Mesendoderm (in vitro differentiated cells): ENCODE measurements around the gene GGNBP2.

Source experiments
- DNase-seq: peaks from one replicate; pipeline ENCODE4 v3.0.0; 2013
- H2AK5ac ChIP-seq: 2 replicates; pipeline ENCODE4 v1.6.1; 2013; ENCODE audit warnings: low read length, inconsistent platforms
- H2BK120ac ChIP-seq: 2 replicates; pipeline ENCODE4 v1.6.1; 2013; ENCODE audit warnings: low read depth, mild to moderate bottlenecking, low read length, moderate library complexity, mixed read lengths
- H2BK15ac ChIP-seq: replicated peaks from 2 replicates; pipeline ENCODE4 v1.6.1; 2013; ENCODE audit warnings: low read depth, mild to moderate bottlenecking, moderate library complexity
- H2BK5ac ChIP-seq: 2 replicates; pipeline ENCODE4 v1.6.1; 2013; ENCODE audit warnings: low read length, inconsistent platforms
- H3K18ac ChIP-seq: 2 replicates; pipeline ENCODE4 v1.6.1; 2013; ENCODE audit warnings: mild to moderate bottlenecking, low read length, mixed read lengths
- H3K23ac ChIP-seq: one replicate; pipeline ENCODE4 v1.6.1; 2013; ENCODE audit warnings: low read length
- H3K27ac ChIP-seq: 2 replicates; pipeline ENCODE4 v1.5.1; 2013; ENCODE audit warnings: low read depth, mild to moderate bottlenecking, inconsistent platforms, low read length, moderate library complexity
- H3K27me3 ChIP-seq: 2 replicates; pipeline ENCODE4 v1.6.1; 2013; ENCODE audit warnings: low read length, control low read depth, mild to moderate bottlenecking, inconsistent platforms; ENCODE audit not compliant: insufficient read depth, poor library complexity
- H3K36me3 ChIP-seq: 2 replicates; pipeline ENCODE4 v1.6.1; 2013; ENCODE audit warnings: low read length, inconsistent platforms; ENCODE audit not compliant: control insufficient read depth, insufficient read depth
- H3K4ac ChIP-seq: one replicate; pipeline ENCODE4 v1.6.1; 2013; ENCODE audit warnings: low read depth, mild to moderate bottlenecking, low read length, moderate library complexity
- H3K4me1 ChIP-seq: 2 replicates; pipeline ENCODE4 v1.6.1; 2013; ENCODE audit warnings: low read depth, low read length, inconsistent platforms; ENCODE audit not compliant: control insufficient read depth
- H3K4me2 ChIP-seq: 2 replicates; pipeline ENCODE4 v1.6.1; 2013; ENCODE audit warnings: low read length
- H3K4me3 ChIP-seq: 2 replicates; pipeline ENCODE4 v1.5.1; 2013; ENCODE audit warnings: mild to moderate bottlenecking, low read length
- H3K56ac ChIP-seq: one replicate; pipeline ENCODE4 v1.6.1; 2013; ENCODE audit warnings: low read length
- H3K79me1 ChIP-seq: 2 replicates; pipeline ENCODE4 v1.6.1; 2013; ENCODE audit warnings: low read length, inconsistent platforms
- H3K79me2 ChIP-seq: 2 replicates; pipeline ENCODE4 v1.6.1; 2013; ENCODE audit warnings: mild to moderate bottlenecking, low read length; ENCODE audit not compliant: control insufficient read depth, insufficient read depth
- H3K9ac ChIP-seq: 2 replicates; pipeline ENCODE4 v1.6.1; 2013; ENCODE audit warnings: low read length, inconsistent platforms
- H4K5ac ChIP-seq: one replicate; pipeline ENCODE4 v1.6.1; 2013; ENCODE audit warnings: low read length
- H4K8ac ChIP-seq: one replicate; pipeline ENCODE4 v1.6.1; 2013; ENCODE audit warnings: low read depth, mild to moderate bottlenecking, control low read depth, low read length, moderate library complexity
- WGBS: extraction: QIAGEN DNeasy Blood & Tissue Kit; methylation state at CpG from one replicate; pipeline ENCODE4 v1.1.7; 2013; ENCODE audit warnings: low lambda C conversion rate, missing lambda C conversion rate; ENCODE audit not compliant: insufficient coverage; ENCODE audit errors: extremely low coverage; 5-methylcytosine and 5-hydroxymethylcytosine counted together

GGNBP2 gene

GRCh38 chr17:36623281-36623680 is 78.6 kb downstream of the GGNBP2 start:
- no peak overlapping the region for H3K4me3 ChIP-seq
- H2BK120ac ChIP-seq, result no peak overlapping the region
- H4K8ac ChIP-seq, result no peak overlapping the region
- H3K27ac ChIP-seq, result no peak overlapping the region
- WGBS, result no CpG with 5 or more reads among the region's 3 CpGs
- H2AK5ac ChIP-seq, result no peak overlapping the region
- H3K27me3 ChIP-seq, result no peaks in the 10 kb centered on the region
- H4K5ac ChIP-seq, result no peak overlapping the region
- no peak overlapping the region for H3K4ac ChIP-seq
- no peaks in the 10 kb centered on the region for H3K36me3 ChIP-seq
- H3K79me1 ChIP-seq, result no peaks in the 10 kb centered on the region
- H3K23ac ChIP-seq, result no peak overlapping the region
- no peaks in the 10 kb centered on the region for H3K79me2 ChIP-seq
- DNase-seq, result no peak
- no peak overlapping the region for H3K4me2 ChIP-seq
- H2BK15ac ChIP-seq, result no peak overlapping the region
- H3K4me1 ChIP-seq, result no peaks in the 10 kb centered on the region
- no peak overlapping the region for H3K9ac ChIP-seq
- H3K56ac ChIP-seq, result no peak overlapping the region
- H2BK5ac ChIP-seq, result no peak overlapping the region
- no peak overlapping the region for H3K18ac ChIP-seq

GRCh38 chr17:36625188-36625587 is 80.5 kb downstream of the GGNBP2 start:
- H3K27ac ChIP-seq, result no peak overlapping the region
- no peak overlapping the region for H3K4me3 ChIP-seq
- no peaks in the 10 kb centered on the region for H3K79me2 ChIP-seq
- H4K8ac ChIP-seq, result no peak overlapping the region
- no peak overlapping the region for H4K5ac ChIP-seq
- no peaks in the 10 kb centered on the region for H3K36me3 ChIP-seq
- H2BK120ac ChIP-seq, result no peak overlapping the region
- no peak overlapping the region for H3K56ac ChIP-seq
- H3K18ac ChIP-seq, result no peak overlapping the region
- DNase-seq, result no peak
- H2BK5ac ChIP-seq, result no peak overlapping the region
- H3K9ac ChIP-seq, result no peak overlapping the region
- H3K23ac ChIP-seq, result no peak overlapping the region
- no peaks in the 10 kb centered on the region for H3K27me3 ChIP-seq
- H3K4me1 ChIP-seq, result no peaks in the 10 kb centered on the region
- H3K4ac ChIP-seq, result no peak overlapping the region
- H3K4me2 ChIP-seq, result no peak overlapping the region
- 100% methylated on average over 3 of the region's 7 CpGs for WGBS
- no peak overlapping the region for H2BK15ac ChIP-seq
- H3K79me1 ChIP-seq, result no peaks in the 10 kb centered on the region
- H2AK5ac ChIP-seq, result no peak overlapping the region

- DNase-seq, result no peak
- no peak overlapping the region for H2BK120ac ChIP-seq
- no peak overlapping the region for H3K4ac ChIP-seq
- H4K5ac ChIP-seq, result no peak overlapping the region
- WGBS, result no CpG with 5 or more reads among the region's 12 CpGs
- H3K9ac ChIP-seq, result no peak overlapping the region
- no peaks in the 10 kb centered on the region for H3K79me1 ChIP-seq
- no peak overlapping the region for H2BK15ac ChIP-seq
- no peak overlapping the region for H3K56ac ChIP-seq
- no peaks in the 10 kb centered on the region for H3K4me1 ChIP-seq
- H3K4me3 ChIP-seq, result no peak overlapping the region
- H3K23ac ChIP-seq, result no peak overlapping the region
- H3K4me2 ChIP-seq, result no peak overlapping the region
- no peak overlapping the region for H4K8ac ChIP-seq
- H2BK5ac ChIP-seq, result no peak overlapping the region
- H2AK5ac ChIP-seq, result no peak overlapping the region
- no peaks in the 10 kb centered on the region for H3K36me3 ChIP-seq
- no peaks in the 10 kb centered on the region for H3K79me2 ChIP-seq
- H3K27ac ChIP-seq, result no peak overlapping the region
- no peaks in the 10 kb centered on the region for H3K27me3 ChIP-seq
- H3K18ac ChIP-seq, result no peak overlapping the region
Observed at GRCh38 chr17:36627101-36627500, 82.4 kb downstream of the GGNBP2 start.

- Histone ChIP-seq H3K79me1 (no peaks in the 10 kb centered on the region), H3K4ac (no peak overlapping the region), H3K23ac (no peak overlapping the region), H3K18ac (no peak overlapping the region), H2BK5ac (no peak overlapping the region), H3K36me3 (no peaks in the 10 kb centered on the region), H3K4me2 (no peak overlapping the region), H2AK5ac (no peak overlapping the region), H3K4me3 (no peak overlapping the region), H3K27me3 (no peaks in the 10 kb centered on the region), H4K8ac (no peak overlapping the region), H3K27ac (no peak overlapping the region), H3K56ac (no peak overlapping the region), H2BK15ac (no peak overlapping the region), H4K5ac (no peak overlapping the region), H3K4me1 (peaks cover 7% of the 10 kb centered on the region), H3K79me2 (no peaks in the 10 kb centered on the region), H3K9ac (no peak overlapping the region), H2BK120ac (no peak overlapping the region)
- no peak for DNase-seq
- WGBS, result no CpG with 5 or more reads among the region's 2 CpGs
Observed at GRCh38 chr17:36628576-36628975, 83.9 kb downstream of the GGNBP2 start.

GRCh38 chr17:36629252-36629847 is 84.6 kb downstream of the GGNBP2 start:
- Histone ChIP-seq H3K4ac (no peak overlapping the region), H3K9ac (no peak overlapping the region)
- WGBS, result no CpG with 5 or more reads among the region's 14 CpGs

GRCh38 chr17:36629970-36630502 is 85.3 kb downstream of the GGNBP2 start:
- Histone ChIP-seq H2BK15ac (no peak overlapping the region), H3K79me2 (no peaks in the 10 kb centered on the region), H3K4me1 (peaks cover 7% of the 10 kb centered on the region), H3K27me3 (no peaks in the 10 kb centered on the region), H3K4me2 (no peak overlapping the region), H4K8ac (no peak overlapping the region), H3K4me3 (no peak overlapping the region), H2BK120ac (no peak overlapping the region), H3K4ac (no peak overlapping the region), H3K23ac (no peak overlapping the region), H3K79me1 (no peaks in the 10 kb centered on the region), H3K9ac (no peak overlapping the region), H2AK5ac (no peak overlapping the region), H3K36me3 (no peaks in the 10 kb centered on the region), H3K18ac (no peak overlapping the region), H4K5ac (no peak overlapping the region), H2BK5ac (no peak overlapping the region), H3K56ac (no peak overlapping the region), H3K27ac (no peak overlapping the region)
- no CpG with 5 or more reads among the region's 8 CpGs for WGBS
- DNase-seq, result no peak

More at GRCh38 chr17:36629252-36629847, 84.6 kb downstream of the GGNBP2 start:
- Histone ChIP-seq H2AK5ac (no peak overlapping the region), H3K56ac (no peak overlapping the region), H3K79me2 (no peaks in the 10 kb centered on the region), H3K4me1 (peaks cover 7% of the 10 kb centered on the region), H2BK15ac (no peak overlapping the region), H2BK120ac (no peak overlapping the region), H3K36me3 (no peaks in the 10 kb centered on the region), H3K27me3 (no peaks in the 10 kb centered on the region), H3K4me2 (no peak overlapping the region), H3K79me1 (no peaks in the 10 kb centered on the region), H3K18ac (no peak overlapping the region), H3K4me3 (no peak overlapping the region), H3K27ac (no peak overlapping the region), H4K8ac (no peak overlapping the region), H3K23ac (no peak overlapping the region), H2BK5ac (no peak overlapping the region), H4K5ac (no peak overlapping the region)
- DNase-seq, result peak; percentile 75
